Ishikawa (cell line): Measurements from ENCODE around the gene TNFAIP8L3.

Experiments
- EP300 ChIP-seq: IDR thresholded peaks from 2 replicates; pipeline ENCODE4 v1.6.1; 2012; ENCODE audit warnings: borderline replicate concordance
- FOXM1 ChIP-seq: IDR thresholded peaks from 2 replicates; pipeline ENCODE4 v1.6.1; 2012; ENCODE audit warnings: low read depth, borderline replicate concordance
- NFIC ChIP-seq: IDR thresholded peaks from 2 replicates; pipeline ENCODE4 v1.6.1; 2012
- RAD21 ChIP-seq: IDR thresholded peaks from 2 replicates; pipeline ENCODE4 v1.6.1; 2012; ENCODE audit warnings: low read depth
- TAF1 ChIP-seq: IDR thresholded peaks from 2 replicates; pipeline ENCODE4 v1.6.1; 2012; ENCODE audit warnings: low read depth, mild to moderate bottlenecking
- TCF12 ChIP-seq: IDR thresholded peaks from 2 replicates; pipeline ENCODE4 v1.6.1; 2012; ENCODE audit warnings: low read depth
- YY1 ChIP-seq: IDR thresholded peaks from 2 replicates; pipeline ENCODE4 v1.6.1; 2012; ENCODE audit warnings: low read depth
- TF ChIP-seq, protein P1 (sequence below): IDR thresholded peaks from 2 replicates; pipeline ENCODE4 v1.6.1; 2012
- TF ChIP-seq, protein P2 (sequence below): IDR thresholded peaks from 2 replicates; pipeline ENCODE4 v1.6.1; 2012; ENCODE audit warnings: low read depth, mild to moderate bottlenecking
- TF ChIP-seq, protein P3 (sequence below): IDR thresholded peaks from 2 replicates; pipeline ENCODE4 v1.6.1; 2012

DNA sequence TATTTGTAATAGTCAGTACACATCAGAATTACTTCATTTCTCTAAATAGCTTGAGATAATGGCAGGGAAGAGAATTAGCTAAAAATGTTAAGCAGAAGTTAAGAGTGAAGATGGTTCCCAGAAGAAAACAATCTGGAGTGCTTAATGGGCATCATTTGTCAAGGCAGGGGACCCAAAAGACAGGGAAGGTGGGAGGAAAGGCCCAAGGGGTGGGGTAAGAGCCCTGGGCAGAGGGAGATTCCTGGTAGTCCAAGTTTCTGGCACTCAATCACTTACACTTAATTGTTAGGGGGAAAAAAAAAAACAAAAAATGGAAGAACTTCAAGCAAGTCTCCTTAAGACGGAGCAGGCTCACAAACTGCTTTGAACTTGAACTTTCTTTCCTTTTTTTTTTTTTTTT, 28.9 kb downstream of the TNFAIP8L3 start:
- TF ChIP-seq TAF1, result no peak
- no peak for TF ChIP-seq NFIC
- TF ChIP-seq EP300, result no peak
- TF ChIP-seq FOXM1, result no peak
- TF ChIP-seq, protein P1, sequence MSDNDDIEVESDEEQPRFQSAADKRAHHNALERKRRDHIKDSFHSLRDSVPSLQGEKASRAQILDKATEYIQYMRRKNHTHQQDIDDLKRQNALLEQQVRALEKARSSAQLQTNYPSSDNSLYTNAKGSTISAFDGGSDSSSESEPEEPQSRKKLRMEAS, result no peak
- TF ChIP-seq RAD21, result no peak
- TF ChIP-seq, protein P2, sequence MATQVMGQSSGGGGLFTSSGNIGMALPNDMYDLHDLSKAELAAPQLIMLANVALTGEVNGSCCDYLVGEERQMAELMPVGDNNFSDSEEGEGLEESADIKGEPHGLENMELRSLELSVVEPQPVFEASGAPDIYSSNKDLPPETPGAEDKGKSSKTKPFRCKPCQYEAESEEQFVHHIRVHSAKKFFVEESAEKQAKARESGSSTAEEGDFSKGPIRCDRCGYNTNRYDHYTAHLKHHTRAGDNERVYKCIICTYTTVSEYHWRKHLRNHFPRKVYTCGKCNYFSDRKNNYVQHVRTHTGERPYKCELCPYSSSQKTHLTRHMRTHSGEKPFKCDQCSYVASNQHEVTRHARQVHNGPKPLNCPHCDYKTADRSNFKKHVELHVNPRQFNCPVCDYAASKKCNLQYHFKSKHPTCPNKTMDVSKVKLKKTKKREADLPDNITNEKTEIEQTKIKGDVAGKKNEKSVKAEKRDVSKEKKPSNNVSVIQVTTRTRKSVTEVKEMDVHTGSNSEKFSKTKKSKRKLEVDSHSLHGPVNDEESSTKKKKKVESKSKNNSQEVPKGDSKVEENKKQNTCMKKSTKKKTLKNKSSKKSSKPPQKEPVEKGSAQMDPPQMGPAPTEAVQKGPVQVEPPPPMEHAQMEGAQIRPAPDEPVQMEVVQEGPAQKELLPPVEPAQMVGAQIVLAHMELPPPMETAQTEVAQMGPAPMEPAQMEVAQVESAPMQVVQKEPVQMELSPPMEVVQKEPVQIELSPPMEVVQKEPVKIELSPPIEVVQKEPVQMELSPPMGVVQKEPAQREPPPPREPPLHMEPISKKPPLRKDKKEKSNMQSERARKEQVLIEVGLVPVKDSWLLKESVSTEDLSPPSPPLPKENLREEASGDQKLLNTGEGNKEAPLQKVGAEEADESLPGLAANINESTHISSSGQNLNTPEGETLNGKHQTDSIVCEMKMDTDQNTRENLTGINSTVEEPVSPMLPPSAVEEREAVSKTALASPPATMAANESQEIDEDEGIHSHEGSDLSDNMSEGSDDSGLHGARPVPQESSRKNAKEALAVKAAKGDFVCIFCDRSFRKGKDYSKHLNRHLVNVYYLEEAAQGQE, result no peak
- TF ChIP-seq TCF12, result no peak
- no peak for TF ChIP-seq YY1
- TF ChIP-seq, protein P3, sequence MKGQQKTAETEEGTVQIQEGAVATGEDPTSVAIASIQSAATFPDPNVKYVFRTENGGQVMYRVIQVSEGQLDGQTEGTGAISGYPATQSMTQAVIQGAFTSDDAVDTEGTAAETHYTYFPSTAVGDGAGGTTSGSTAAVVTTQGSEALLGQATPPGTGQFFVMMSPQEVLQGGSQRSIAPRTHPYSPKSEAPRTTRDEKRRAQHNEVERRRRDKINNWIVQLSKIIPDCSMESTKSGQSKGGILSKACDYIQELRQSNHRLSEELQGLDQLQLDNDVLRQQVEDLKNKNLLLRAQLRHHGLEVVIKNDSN, result no peak
